ENCODE measurements around the gene MED16.
"Not testable (repeated sequence)": the region's sequence is repeated elsewhere in the genome, so short reads cannot be mapped to it uniquely, and the experiment has no call there.

DNA sequence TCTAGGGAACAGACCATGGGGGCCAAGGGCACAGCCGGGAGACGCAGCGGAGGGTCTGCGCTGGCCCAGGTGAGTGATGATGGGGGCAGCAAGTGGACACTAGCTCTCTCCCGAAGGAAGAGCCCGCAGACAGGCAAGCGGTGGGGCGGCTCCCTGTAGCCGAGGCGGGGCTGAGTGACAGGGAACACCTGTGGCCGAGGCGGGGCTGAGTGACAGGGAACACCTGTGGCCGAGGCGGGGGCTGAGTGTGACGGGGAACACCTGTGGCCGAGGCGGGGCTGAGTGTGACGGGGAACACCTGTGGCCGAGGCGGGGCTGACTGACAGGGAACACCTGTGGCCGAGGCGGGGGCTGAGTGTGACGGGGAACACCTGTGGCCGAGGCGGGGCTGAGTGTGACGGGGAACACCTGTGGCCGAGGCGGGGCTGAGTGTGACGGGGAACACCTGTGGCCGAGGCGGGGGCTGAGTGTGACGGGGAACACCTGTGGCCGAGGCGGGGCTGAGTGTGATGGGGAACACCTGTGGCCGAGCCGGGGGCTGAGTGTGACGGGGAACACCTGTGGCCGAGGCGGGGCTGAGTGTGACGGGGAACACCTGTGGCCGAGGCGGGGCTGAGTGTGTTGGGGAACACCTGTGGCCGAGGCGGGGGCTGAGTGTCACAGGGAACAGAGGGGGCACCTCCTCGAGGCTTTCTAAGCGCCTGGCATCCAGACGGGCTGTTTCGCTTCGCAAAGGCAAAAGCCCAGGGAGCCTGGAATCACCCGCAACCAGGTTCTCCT is 1.4 kb downstream of the MED16 start:
- not testable (repeated sequence) for TF ChIP-seq FOXP2 (optimal IDR thresholded peaks at IDR 0.05; ENCODE audit: control extremely low read depth, extremely low read length, insufficient read depth); POLR2AphosphoS5 (IDR thresholded peaks at IDR 0.05; ENCODE audit: borderline replicate concordance, low read depth, low read length); EZH2 (IDR thresholded peaks at IDR 0.05)
